WTC11 (cell line): ENCODE data around the gene EPB41L4B. TPM values are rescaled to one million over a fixed set of nuclear protein-coding genes. Genes with fewer than 3 reads are reported as not detected.

Experiments
- ATAC-seq: fragments of 200-7000 bp; cut with Tn5 transposase; 2 replicates; pipeline ENCODE4 v1.10.0; 2021; ENCODE audit warnings: mild to moderate bottlenecking, moderate library complexity
- CTCF ChIA-PET: fragments of 300-600 bp; sonication (Branson Sonifier 250); formaldehyde crosslinking; loops from one replicate; lab custom pipeline; 2021; ENCODE audit warnings: antibody characterized with exemption; lab: Charles Lee
- POLR2A ChIA-PET: fragments of 350-600 bp; sonication (Branson Sonifier 250); formaldehyde crosslinking; loops from one replicate; lab custom pipeline; 2021; ENCODE audit warnings: antibody characterized with exemption; lab: Charles Lee
- DNase-seq: peaks from one replicate; pipeline ENCODE4 v3.0.0; 2021; ENCODE audit warnings: low spot score
- H3K27ac Mint-ChIP-seq: 2 replicates; pipeline ENCODE4 v1.8.0; 2021; ENCODE audit warnings: mixed read lengths
- H3K27me3 Mint-ChIP-seq: 2 replicates; pipeline ENCODE4 v1.8.0; 2021; ENCODE audit warnings: low read depth, mild to moderate bottlenecking, moderate library complexity, mixed read lengths
- H3K36me3 Mint-ChIP-seq: 2 replicates; pipeline ENCODE4 v1.8.0; 2021; ENCODE audit warnings: mixed read lengths
- H3K4me1 Mint-ChIP-seq: 2 replicates; pipeline ENCODE4 v1.8.0; 2022; ENCODE audit warnings: mixed read lengths
- H3K4me3 Mint-ChIP-seq: 2 replicates; pipeline ENCODE4 v1.8.0; 2021; ENCODE audit warnings: mild to moderate bottlenecking, moderate library complexity, mixed read lengths
- H3K9me3 Mint-ChIP-seq: 2 replicates; pipeline ENCODE4 v1.8.0; 2021; ENCODE audit warnings: mixed read lengths
- CREM ChIP-seq: sonication (generic); formaldehyde crosslinking; IDR thresholded peaks from 2 replicates; pipeline ENCODE4 v1.8.1; 2022; ENCODE audit warnings: mild to moderate bottlenecking, missing genetic modification reagents, moderate library complexity
- GRHL2 ChIP-seq: fragments of 250-450 bp; sonication (Bioruptor Pico); IDR thresholded peaks from 2 replicates; pipeline ENCODE4 v1.8.0; 2022; ENCODE audit warnings: mild to moderate bottlenecking, moderate library complexity; ENCODE audit not compliant: insufficient replicate concordance, severe bottlenecking
- JAZF1 ChIP-seq: fragments of 250-450 bp; sonication (Bioruptor Pico); IDR thresholded peaks from 2 replicates; pipeline ENCODE4 v1.9.0; 2021; ENCODE audit warnings: moderate library complexity, mild to moderate bottlenecking, inconsistent platforms
- JUN ChIP-seq: sonication (generic); formaldehyde crosslinking; IDR thresholded peaks from 2 replicates; pipeline ENCODE4 v1.8.0; 2023; ENCODE audit warnings: mild to moderate bottlenecking, missing genetic modification reagents
- MYBL2 ChIP-seq: sonication (generic); formaldehyde crosslinking; IDR thresholded peaks from 2 replicates; pipeline ENCODE4 v1.8.1; 2023; ENCODE audit warnings: mild to moderate bottlenecking, moderate library complexity, missing genetic modification reagents
- NR3C1 ChIP-seq: sonication (generic); formaldehyde crosslinking; conservative IDR thresholded peaks from 2 replicates; pipeline ENCODE4 v1.8.1; 2023; ENCODE audit warnings: low read depth, mild to moderate bottlenecking, missing genetic modification reagents
- SOX15 ChIP-seq: fragments of 250-450 bp; sonication (Bioruptor Pico); IDR thresholded peaks from 2 replicates; pipeline ENCODE4 v1.9.0; 2021; ENCODE audit warnings: mild to moderate bottlenecking
- SP1 ChIP-seq: sonication (generic); formaldehyde crosslinking; conservative IDR thresholded peaks from 2 replicates; pipeline ENCODE4 v1.8.1; 2022; ENCODE audit warnings: missing genetic modification reagents
- ZNF423 ChIP-seq: fragments of 250-450 bp; sonication (Bioruptor Pico); IDR thresholded peaks from 2 replicates; pipeline ENCODE4 v2.1.2; 2022; ENCODE audit warnings: mild to moderate bottlenecking, moderate library complexity
- total RNA-seq: library from RNA; stranded (reverse); gene quantifications from 3 replicates; pipeline ENCODE4 v1.2.3, GENCODE V29; 2021
- TF ChIP-seq, protein P1 (sequence below): fragments of 200-600 bp; IDR thresholded peaks from 2 replicates; pipeline ENCODE4 v1.8.0; 2022; ENCODE audit warnings: antibody characterized with exemption
- TF ChIP-seq, protein P2 (sequence below): sonication (generic); formaldehyde crosslinking; IDR thresholded peaks from 2 replicates; pipeline ENCODE4 v1.8.1; 2023; ENCODE audit warnings: mild to moderate bottlenecking, missing genetic modification reagents
- TF ChIP-seq, protein P3 (sequence below): sonication (generic); formaldehyde crosslinking; IDR thresholded peaks from 2 replicates; pipeline ENCODE4 v1.8.1; 2022; ENCODE audit warnings: missing genetic modification reagents, borderline replicate concordance
- TF ChIP-seq, protein P4 (sequence below): sonication (generic); formaldehyde crosslinking; IDR thresholded peaks from 2 replicates; pipeline ENCODE4 v1.8.0; 2023; ENCODE audit warnings: missing genetic modification reagents, mild to moderate bottlenecking, borderline replicate concordance
- TF ChIP-seq, protein P5 (sequence below): fragments of 250-450 bp; sonication (Bioruptor Pico); IDR thresholded peaks from 2 replicates; pipeline ENCODE4 v1.9.0; 2021; ENCODE audit warnings: mild to moderate bottlenecking
- TF ChIP-seq, protein P6 (sequence below): sonication (generic); formaldehyde crosslinking; IDR thresholded peaks from 2 replicates; pipeline ENCODE4 v1.8.0; 2022; ENCODE audit warnings: mild to moderate bottlenecking, missing genetic modification reagents
- TF ChIP-seq, protein P7 (sequence below): fragments of 250-450 bp; sonication (Bioruptor Pico); IDR thresholded peaks from 2 replicates; pipeline ENCODE4 v1.9.0; 2021; ENCODE audit warnings: mild to moderate bottlenecking, borderline replicate concordance

EPB41L4B gene
- total RNA-seq, 1 experiment from 2014 or later, result 20.0 TPM

DNA sequence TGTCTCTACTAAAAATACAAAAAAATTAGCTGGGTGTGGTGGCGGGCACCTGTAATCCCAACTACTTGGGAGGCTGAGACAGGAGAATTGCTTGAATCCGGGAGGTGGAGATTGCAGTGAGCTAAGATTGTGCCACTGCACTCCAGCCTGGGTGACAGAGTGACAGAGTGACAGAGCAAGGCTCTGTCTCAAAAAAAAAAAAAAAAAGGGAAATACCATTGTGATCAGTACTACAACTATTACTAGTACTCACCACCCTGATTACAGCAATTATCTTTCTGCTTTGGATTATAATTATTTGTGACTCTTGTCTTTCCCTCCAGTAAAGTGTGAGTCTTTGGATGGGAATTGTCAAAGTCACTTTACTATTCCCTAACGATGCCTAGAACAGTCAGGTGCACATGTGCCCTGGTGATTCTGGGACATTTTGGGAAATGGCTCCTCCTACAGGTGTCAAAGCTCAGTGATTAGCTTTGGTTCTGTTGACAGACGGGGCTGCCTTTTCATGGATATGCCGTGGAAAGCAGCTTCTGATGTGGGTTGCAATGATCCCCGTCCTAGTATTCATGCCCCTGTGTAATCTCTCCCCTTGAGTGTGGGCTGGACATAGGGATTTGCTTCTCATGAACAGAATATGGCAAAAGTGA lies 122.0 kb downstream of the EPB41L4B start:
- DNase-seq, result no peak
- TF ChIP-seq, protein P1, sequence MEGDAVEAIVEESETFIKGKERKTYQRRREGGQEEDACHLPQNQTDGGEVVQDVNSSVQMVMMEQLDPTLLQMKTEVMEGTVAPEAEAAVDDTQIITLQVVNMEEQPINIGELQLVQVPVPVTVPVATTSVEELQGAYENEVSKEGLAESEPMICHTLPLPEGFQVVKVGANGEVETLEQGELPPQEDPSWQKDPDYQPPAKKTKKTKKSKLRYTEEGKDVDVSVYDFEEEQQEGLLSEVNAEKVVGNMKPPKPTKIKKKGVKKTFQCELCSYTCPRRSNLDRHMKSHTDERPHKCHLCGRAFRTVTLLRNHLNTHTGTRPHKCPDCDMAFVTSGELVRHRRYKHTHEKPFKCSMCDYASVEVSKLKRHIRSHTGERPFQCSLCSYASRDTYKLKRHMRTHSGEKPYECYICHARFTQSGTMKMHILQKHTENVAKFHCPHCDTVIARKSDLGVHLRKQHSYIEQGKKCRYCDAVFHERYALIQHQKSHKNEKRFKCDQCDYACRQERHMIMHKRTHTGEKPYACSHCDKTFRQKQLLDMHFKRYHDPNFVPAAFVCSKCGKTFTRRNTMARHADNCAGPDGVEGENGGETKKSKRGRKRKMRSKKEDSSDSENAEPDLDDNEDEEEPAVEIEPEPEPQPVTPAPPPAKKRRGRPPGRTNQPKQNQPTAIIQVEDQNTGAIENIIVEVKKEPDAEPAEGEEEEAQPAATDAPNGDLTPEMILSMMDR, result 0 out of 2 replicates have a peak, but pooled peaks have one; percentile 11
- no peak for TF ChIP-seq NR3C1 (CRISPR knock-in tag)
- no peak for TF ChIP-seq SP1
- ATAC-seq, result peak; percentile 86
- Mint-ChIP-seq H3K4me1 (no peaks in the 10 kb centered on the region), H3K9me3 (no peaks in the 10 kb centered on the region), H3K27me3 (no peaks in the 10 kb centered on the region), H3K27ac (no peak overlapping the region), H3K4me3 (no peak overlapping the region), H3K36me3 (no peaks in the 10 kb centered on the region)
- CTCF ChIA-PET, result interaction anchor here (0.8 to 3.6 kb wide), 14 partner anchors 13 to 271 kb away, joined by 3 to 27 read pairs (median 4); no protein-coding TSS in a partner anchor
- POLR2A ChIA-PET, result interaction anchor here (0.7 kb wide), 1 partner anchor 124 kb away, joined by 3 read pairs; no protein-coding TSS in a partner anchor

DNA sequence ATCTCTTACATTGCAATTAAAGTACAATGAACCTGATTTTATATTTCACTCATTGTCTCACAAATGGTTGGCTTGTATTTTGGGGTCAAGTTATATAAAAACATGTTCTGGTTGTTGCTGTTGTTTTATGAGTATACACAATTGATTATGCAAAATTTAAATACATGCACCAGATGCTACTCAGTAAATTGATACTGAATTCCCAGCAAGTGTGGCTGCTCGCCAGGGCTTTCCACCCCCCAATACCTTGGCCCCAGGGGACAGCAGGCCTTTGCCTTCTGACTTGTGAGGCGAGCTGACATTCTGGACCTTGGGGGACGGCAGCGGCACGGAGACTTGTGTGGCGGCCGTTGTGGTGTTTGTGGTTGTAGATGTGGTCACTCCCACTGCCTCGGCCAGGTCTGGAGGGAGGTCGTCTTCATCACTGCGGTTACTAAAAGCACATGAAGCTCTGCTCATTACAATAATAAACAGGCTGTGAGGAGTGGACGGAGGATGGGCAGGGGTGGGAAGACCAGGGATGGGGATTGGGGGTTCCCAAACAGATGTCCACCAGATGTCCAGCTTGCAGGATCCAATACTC lies 126.8 kb downstream of the EPB41L4B start:
- Mint-ChIP-seq H3K4me1 (peaks cover 7% of the 10 kb centered on the region), H3K4me3 (no peak overlapping the region), H3K36me3 (no peaks in the 10 kb centered on the region), H3K27me3 (peaks cover 3% of the 10 kb centered on the region; the same call in 1 of the 2 replicates), H3K27ac (no peak overlapping the region), H3K9me3 (no peaks in the 10 kb centered on the region)
- ATAC-seq (no peak), DNase-seq (no peak)
- ChIA-PET POLR2A (no interaction called here), CTCF (interaction anchor here (0.6 to 1.9 kb wide), 4 partner anchors 11 to 215 kb away, joined by 3 to 13 read pairs (median 6); no protein-coding TSS in a partner anchor)
- TF ChIP-seq JAZF1 (CRISPR knock-in tag), result no peak
- TF ChIP-seq JUN (CRISPR knock-in tag), result no peak
- TF ChIP-seq MYBL2 (CRISPR knock-in tag), result no peak
- TF ChIP-seq, protein P2, sequence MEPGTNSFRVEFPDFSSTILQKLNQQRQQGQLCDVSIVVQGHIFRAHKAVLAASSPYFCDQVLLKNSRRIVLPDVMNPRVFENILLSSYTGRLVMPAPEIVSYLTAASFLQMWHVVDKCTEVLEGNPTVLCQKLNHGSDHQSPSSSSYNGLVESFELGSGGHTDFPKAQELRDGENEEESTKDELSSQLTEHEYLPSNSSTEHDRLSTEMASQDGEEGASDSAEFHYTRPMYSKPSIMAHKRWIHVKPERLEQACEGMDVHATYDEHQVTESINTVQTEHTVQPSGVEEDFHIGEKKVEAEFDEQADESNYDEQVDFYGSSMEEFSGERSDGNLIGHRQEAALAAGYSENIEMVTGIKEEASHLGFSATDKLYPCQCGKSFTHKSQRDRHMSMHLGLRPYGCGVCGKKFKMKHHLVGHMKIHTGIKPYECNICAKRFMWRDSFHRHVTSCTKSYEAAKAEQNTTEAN (CRISPR knock-in tag), result no peak
- TF ChIP-seq, protein P3, sequence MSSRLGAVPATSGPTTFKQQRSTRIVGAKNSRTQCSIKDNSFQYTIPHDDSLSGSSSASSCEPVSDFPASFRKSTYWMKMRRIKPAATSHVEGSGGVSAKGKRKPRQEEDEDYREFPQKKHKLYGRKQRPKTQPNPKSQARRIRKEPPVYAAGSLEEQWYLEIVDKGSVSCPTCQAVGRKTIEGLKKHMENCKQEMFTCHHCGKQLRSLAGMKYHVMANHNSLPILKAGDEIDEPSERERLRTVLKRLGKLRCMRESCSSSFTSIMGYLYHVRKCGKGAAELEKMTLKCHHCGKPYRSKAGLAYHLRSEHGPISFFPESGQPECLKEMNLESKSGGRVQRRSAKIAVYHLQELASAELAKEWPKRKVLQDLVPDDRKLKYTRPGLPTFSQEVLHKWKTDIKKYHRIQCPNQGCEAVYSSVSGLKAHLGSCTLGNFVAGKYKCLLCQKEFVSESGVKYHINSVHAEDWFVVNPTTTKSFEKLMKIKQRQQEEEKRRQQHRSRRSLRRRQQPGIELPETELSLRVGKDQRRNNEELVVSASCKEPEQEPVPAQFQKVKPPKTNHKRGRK, result no peak
- TF ChIP-seq, protein P4, sequence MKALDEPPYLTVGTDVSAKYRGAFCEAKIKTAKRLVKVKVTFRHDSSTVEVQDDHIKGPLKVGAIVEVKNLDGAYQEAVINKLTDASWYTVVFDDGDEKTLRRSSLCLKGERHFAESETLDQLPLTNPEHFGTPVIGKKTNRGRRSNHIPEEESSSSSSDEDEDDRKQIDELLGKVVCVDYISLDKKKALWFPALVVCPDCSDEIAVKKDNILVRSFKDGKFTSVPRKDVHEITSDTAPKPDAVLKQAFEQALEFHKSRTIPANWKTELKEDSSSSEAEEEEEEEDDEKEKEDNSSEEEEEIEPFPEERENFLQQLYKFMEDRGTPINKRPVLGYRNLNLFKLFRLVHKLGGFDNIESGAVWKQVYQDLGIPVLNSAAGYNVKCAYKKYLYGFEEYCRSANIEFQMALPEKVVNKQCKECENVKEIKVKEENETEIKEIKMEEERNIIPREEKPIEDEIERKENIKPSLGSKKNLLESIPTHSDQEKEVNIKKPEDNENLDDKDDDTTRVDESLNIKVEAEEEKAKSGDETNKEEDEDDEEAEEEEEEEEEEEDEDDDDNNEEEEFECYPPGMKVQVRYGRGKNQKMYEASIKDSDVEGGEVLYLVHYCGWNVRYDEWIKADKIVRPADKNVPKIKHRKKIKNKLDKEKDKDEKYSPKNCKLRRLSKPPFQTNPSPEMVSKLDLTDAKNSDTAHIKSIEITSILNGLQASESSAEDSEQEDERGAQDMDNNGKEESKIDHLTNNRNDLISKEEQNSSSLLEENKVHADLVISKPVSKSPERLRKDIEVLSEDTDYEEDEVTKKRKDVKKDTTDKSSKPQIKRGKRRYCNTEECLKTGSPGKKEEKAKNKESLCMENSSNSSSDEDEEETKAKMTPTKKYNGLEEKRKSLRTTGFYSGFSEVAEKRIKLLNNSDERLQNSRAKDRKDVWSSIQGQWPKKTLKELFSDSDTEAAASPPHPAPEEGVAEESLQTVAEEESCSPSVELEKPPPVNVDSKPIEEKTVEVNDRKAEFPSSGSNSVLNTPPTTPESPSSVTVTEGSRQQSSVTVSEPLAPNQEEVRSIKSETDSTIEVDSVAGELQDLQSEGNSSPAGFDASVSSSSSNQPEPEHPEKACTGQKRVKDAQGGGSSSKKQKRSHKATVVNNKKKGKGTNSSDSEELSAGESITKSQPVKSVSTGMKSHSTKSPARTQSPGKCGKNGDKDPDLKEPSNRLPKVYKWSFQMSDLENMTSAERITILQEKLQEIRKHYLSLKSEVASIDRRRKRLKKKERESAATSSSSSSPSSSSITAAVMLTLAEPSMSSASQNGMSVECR (CRISPR knock-in tag), result no peak
- TF ChIP-seq, protein P5, sequence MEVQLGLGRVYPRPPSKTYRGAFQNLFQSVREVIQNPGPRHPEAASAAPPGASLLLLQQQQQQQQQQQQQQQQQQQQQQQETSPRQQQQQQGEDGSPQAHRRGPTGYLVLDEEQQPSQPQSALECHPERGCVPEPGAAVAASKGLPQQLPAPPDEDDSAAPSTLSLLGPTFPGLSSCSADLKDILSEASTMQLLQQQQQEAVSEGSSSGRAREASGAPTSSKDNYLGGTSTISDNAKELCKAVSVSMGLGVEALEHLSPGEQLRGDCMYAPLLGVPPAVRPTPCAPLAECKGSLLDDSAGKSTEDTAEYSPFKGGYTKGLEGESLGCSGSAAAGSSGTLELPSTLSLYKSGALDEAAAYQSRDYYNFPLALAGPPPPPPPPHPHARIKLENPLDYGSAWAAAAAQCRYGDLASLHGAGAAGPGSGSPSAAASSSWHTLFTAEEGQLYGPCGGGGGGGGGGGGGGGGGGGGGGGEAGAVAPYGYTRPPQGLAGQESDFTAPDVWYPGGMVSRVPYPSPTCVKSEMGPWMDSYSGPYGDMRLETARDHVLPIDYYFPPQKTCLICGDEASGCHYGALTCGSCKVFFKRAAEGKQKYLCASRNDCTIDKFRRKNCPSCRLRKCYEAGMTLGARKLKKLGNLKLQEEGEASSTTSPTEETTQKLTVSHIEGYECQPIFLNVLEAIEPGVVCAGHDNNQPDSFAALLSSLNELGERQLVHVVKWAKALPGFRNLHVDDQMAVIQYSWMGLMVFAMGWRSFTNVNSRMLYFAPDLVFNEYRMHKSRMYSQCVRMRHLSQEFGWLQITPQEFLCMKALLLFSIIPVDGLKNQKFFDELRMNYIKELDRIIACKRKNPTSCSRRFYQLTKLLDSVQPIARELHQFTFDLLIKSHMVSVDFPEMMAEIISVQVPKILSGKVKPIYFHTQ (CRISPR knock-in tag), result no peak
- TF ChIP-seq ZNF423 (CRISPR knock-in tag), result no peak
- TF ChIP-seq CREM, result no peak
- TF ChIP-seq NR3C1 (CRISPR knock-in tag), result no peak
- TF ChIP-seq GRHL2, result no peak
- TF ChIP-seq, protein P6, sequence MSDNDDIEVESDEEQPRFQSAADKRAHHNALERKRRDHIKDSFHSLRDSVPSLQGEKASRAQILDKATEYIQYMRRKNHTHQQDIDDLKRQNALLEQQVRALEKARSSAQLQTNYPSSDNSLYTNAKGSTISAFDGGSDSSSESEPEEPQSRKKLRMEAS (CRISPR knock-in tag), result no peak
- TF ChIP-seq, protein P7, sequence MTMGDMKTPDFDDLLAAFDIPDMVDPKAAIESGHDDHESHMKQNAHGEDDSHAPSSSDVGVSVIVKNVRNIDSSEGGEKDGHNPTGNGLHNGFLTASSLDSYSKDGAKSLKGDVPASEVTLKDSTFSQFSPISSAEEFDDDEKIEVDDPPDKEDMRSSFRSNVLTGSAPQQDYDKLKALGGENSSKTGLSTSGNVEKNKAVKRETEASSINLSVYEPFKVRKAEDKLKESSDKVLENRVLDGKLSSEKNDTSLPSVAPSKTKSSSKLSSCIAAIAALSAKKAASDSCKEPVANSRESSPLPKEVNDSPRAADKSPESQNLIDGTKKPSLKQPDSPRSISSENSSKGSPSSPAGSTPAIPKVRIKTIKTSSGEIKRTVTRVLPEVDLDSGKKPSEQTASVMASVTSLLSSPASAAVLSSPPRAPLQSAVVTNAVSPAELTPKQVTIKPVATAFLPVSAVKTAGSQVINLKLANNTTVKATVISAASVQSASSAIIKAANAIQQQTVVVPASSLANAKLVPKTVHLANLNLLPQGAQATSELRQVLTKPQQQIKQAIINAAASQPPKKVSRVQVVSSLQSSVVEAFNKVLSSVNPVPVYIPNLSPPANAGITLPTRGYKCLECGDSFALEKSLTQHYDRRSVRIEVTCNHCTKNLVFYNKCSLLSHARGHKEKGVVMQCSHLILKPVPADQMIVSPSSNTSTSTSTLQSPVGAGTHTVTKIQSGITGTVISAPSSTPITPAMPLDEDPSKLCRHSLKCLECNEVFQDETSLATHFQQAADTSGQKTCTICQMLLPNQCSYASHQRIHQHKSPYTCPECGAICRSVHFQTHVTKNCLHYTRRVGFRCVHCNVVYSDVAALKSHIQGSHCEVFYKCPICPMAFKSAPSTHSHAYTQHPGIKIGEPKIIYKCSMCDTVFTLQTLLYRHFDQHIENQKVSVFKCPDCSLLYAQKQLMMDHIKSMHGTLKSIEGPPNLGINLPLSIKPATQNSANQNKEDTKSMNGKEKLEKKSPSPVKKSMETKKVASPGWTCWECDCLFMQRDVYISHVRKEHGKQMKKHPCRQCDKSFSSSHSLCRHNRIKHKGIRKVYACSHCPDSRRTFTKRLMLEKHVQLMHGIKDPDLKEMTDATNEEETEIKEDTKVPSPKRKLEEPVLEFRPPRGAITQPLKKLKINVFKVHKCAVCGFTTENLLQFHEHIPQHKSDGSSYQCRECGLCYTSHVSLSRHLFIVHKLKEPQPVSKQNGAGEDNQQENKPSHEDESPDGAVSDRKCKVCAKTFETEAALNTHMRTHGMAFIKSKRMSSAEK (CRISPR knock-in tag), result no peak
- TF ChIP-seq SOX15 (CRISPR knock-in tag), result no peak
